Tongue (tissue), 2 donors: Measurements from ENCODE around the gene RHOBTB1. TPM values are rescaled to one million over a fixed set of nuclear protein-coding genes. Genes with fewer than 3 reads are reported as not detected.
"Not testable (repeated sequence)": the region's sequence is repeated elsewhere in the genome, so short reads cannot be mapped to it uniquely, and the experiment has no call there.

Source experiments
- DNase-seq: peaks from one replicate; pipeline ENCODE4 v3.0.0-alpha.2; 2015
- total RNA-seq: library from RNA; depleted of rRNA; stranded (reverse); fragments of >200 nt; gene quantifications from one replicate; pipeline ENCODE4 v1.2.3, GENCODE V29; 2014

The RHOBTB1 gene
- total RNA-seq, 1 donor from 2014 or later, result 36.5 TPM

- DNase-seq, result no peak
These were observed 3.5 kb downstream of the RHOBTB1 start for GRCh38 chr10:60940446-60940845.

GRCh38 chr10:60937784-60938654 lies 6.0 kb downstream of the RHOBTB1 start:
- DNase-seq, result no peak

- DNase-seq, result no peak
These were observed 7.0 kb downstream of the RHOBTB1 start for GRCh38 chr10:60937022-60937421.

- DNase-seq, result peak; percentile 48
These were observed 9.5 kb downstream of the RHOBTB1 start for GRCh38 chr10:60934215-60935175.

- no peak for DNase-seq
These were observed 11.2 kb downstream of the RHOBTB1 start for GRCh38 chr10:60932756-60933155.

- no peak for DNase-seq
These were observed 13.7 kb downstream of the RHOBTB1 start for GRCh38 chr10:60930237-60930636.

GRCh38 chr10:60921633-60922032 lies 22.4 kb downstream of the RHOBTB1 start:
- DNase-seq, result no peak

GRCh38 chr10:60920479-60920878 lies 23.5 kb downstream of the RHOBTB1 start:
- DNase-seq, result no peak

GRCh38 chr10:60919551-60919950 lies 24.4 kb downstream of the RHOBTB1 start:
- no peak for DNase-seq

GRCh38 chr10:60917331-60918280 lies 26.4 kb downstream of the RHOBTB1 start:
- DNase-seq, result no peak

GRCh38 chr10:60916025-60916424 lies 28.0 kb downstream of the RHOBTB1 start:
- DNase-seq, result no peak

GRCh38 chr10:60914690-60915141 lies 29.3 kb downstream of the RHOBTB1 start:
- peak; percentile 56 for DNase-seq

- DNase-seq, result no peak
These were observed 30.3 kb downstream of the RHOBTB1 start for GRCh38 chr10:60913657-60914056.

GRCh38 chr10:60913071-60913470 lies 30.9 kb downstream of the RHOBTB1 start:
- DNase-seq, result no peak

GRCh38 chr10:60911715-60912114 lies 32.3 kb downstream of the RHOBTB1 start:
- DNase-seq, result no peak

GRCh38 chr10:60911216-60911615 lies 32.8 kb downstream of the RHOBTB1 start:
- DNase-seq, result no peak

- DNase-seq, result peak; percentile 38
These were observed 33.4 kb downstream of the RHOBTB1 start for GRCh38 chr10:60910543-60910942.

- no peak for DNase-seq
These were observed 35.1 kb downstream of the RHOBTB1 start for GRCh38 chr10:60908896-60909295.

- peak; percentile 35 for DNase-seq
These were observed 36.0 kb downstream of the RHOBTB1 start for GRCh38 chr10:60908031-60908430.

GRCh38 chr10:60907236-60907635 lies 36.7 kb downstream of the RHOBTB1 start:
- peak; percentile 62 for DNase-seq

- DNase-seq, result not testable (repeated sequence)
These were observed 37.2 kb downstream of the RHOBTB1 start for GRCh38 chr10:60906825-60907224.

GRCh38 chr10:60906411-60906810 lies 37.6 kb downstream of the RHOBTB1 start:
- no peak for DNase-seq
